DND-41 (cell line): Measurements from ENCODE around the gene RPS8.
A peak's percentile ranks its signal among the peaks of the same experiment; 100 is the strongest.
"Not testable (repeated sequence)": the region's sequence is repeated elsewhere in the genome, so short reads cannot be mapped to it uniquely, and the experiment has no call there.

Experiments
- ATAC-seq: fragments of 200-7000 bp; cut with Tn5 transposase; 3 replicates; pipeline ENCODE4 v1.9.1; 2021; ENCODE audit warnings: low read depth; ENCODE audit not compliant: insufficient read depth
- DNase-seq: peaks from one replicate; pipeline ENCODE4 v3.0.0-alpha.2; 2020
- H2AFZ ChIP-seq: 2 replicates; pipeline ENCODE4 v1.6.0; 2012; ENCODE audit warnings: low read depth, low read length
- H3K27ac ChIP-seq: 2 replicates; pipeline ENCODE4 v1.5.1; 2012; ENCODE audit warnings: low read length, inconsistent platforms
- H3K27me3 ChIP-seq: fragments of 200-600 bp; sonication (generic); 2 replicates; pipeline ENCODE4 v1.6.0; 2012; ENCODE audit warnings: low read length, mild to moderate bottlenecking, inconsistent platforms; ENCODE audit not compliant: insufficient read depth, poor library complexity
- H3K36me3 ChIP-seq: 2 replicates; pipeline ENCODE4 v1.5.1; 2012; ENCODE audit warnings: low read length, inconsistent platforms; ENCODE audit not compliant: insufficient read depth
- H3K4me1 ChIP-seq: 2 replicates; pipeline ENCODE4 v1.5.1; 2012; ENCODE audit warnings: mild to moderate bottlenecking, low read length; ENCODE audit not compliant: insufficient read depth
- H3K4me2 ChIP-seq: 2 replicates; pipeline ENCODE4 v1.6.0; 2012; ENCODE audit warnings: mild to moderate bottlenecking, moderate library complexity, low read length, inconsistent platforms; ENCODE audit not compliant: insufficient read depth
- H3K4me3 ChIP-seq, 2 experiments: fragments of 200-600 bp in 1 of 2; shearing (Covaris generic) in 1 of 2; 2 replicates each; pipeline ENCODE4 v1.5.1; 2012 to 2016; ENCODE audit warnings: inconsistent platforms in 2 of 2, low read length in 2 of 2, mild to moderate bottlenecking in 2 of 2, low read depth in 1 of 2, moderate library complexity in 1 of 2
- H3K79me2 ChIP-seq: 2 replicates; pipeline ENCODE4 v1.6.0; 2012; ENCODE audit warnings: low read length, inconsistent platforms; ENCODE audit not compliant: insufficient read depth
- H3K9ac ChIP-seq: 2 replicates; pipeline ENCODE4 v1.6.0; 2012; ENCODE audit warnings: low read depth, mild to moderate bottlenecking, inconsistent platforms, low read length, moderate library complexity
- H3K9me3 ChIP-seq: 2 replicates; pipeline ENCODE4 v1.5.1; 2012; ENCODE audit warnings: low read length, moderate library complexity, mild to moderate bottlenecking, inconsistent platforms; ENCODE audit not compliant: insufficient read depth, severe bottlenecking
- H4K20me1 ChIP-seq: 2 replicates; pipeline ENCODE4 v1.6.0; 2012; ENCODE audit warnings: low read length; ENCODE audit not compliant: insufficient read depth
- CTCF ChIP-seq: IDR thresholded peaks from 2 replicates; pipeline ENCODE4 v1.5.1; 2012; ENCODE audit warnings: borderline replicate concordance, low read length, moderate library complexity, mild to moderate bottlenecking; ENCODE audit not compliant: poor library complexity, severe bottlenecking; ENCODE audit errors: extremely low read depth
- EZH2 ChIP-seq: IDR thresholded peaks from 3 replicates; pipeline ENCODE4 v1.6.1; 2012; ENCODE audit warnings: borderline replicate concordance, low read depth, mild to moderate bottlenecking, moderate library complexity, low read length, inconsistent platforms; ENCODE audit not compliant: severe bottlenecking

Gene RPS8

DNA sequence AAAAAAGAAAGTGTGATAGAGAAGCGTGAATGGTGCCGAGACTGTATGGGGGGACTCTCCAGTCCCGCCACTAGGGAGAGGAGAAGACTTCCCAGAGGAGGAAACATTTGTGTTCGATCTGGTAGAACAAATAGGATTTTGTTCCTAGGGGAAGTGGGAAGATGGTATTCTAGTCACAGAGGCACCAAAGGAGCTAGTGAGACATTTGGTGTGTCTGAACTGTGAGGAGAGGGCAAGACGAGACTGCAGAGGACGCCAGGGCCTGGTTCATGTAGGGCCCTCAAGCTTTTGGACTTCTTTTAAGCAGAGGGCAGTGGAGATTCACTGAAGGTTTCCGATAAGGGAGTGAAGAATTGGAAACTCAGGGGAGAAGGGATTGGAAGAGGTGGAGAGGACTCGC lies 35.9 kb downstream of the RPS8 start:
- no peak overlapping the region for H3K4me2 ChIP-seq
- H3K27me3 ChIP-seq, result no peaks in the 10 kb centered on the region
- no peaks in the 10 kb centered on the region for H4K20me1 ChIP-seq
- H2AFZ ChIP-seq, result no peak overlapping the region
- H3K4me3 ChIP-seq, result no peak overlapping the region
- no peak overlapping the region for H3K27ac ChIP-seq
- DNase-seq (no peak), ATAC-seq (no peak)
- H3K4me1 ChIP-seq, result peaks cover 44% of the 10 kb centered on the region
- no peak overlapping the region for H3K9ac ChIP-seq
- no peak for TF ChIP-seq CTCF
- no peaks in the 10 kb centered on the region for H3K79me2 ChIP-seq
- no peaks in the 10 kb centered on the region for H3K36me3 ChIP-seq
- no peaks in the 10 kb centered on the region for H3K9me3 ChIP-seq

DNA sequence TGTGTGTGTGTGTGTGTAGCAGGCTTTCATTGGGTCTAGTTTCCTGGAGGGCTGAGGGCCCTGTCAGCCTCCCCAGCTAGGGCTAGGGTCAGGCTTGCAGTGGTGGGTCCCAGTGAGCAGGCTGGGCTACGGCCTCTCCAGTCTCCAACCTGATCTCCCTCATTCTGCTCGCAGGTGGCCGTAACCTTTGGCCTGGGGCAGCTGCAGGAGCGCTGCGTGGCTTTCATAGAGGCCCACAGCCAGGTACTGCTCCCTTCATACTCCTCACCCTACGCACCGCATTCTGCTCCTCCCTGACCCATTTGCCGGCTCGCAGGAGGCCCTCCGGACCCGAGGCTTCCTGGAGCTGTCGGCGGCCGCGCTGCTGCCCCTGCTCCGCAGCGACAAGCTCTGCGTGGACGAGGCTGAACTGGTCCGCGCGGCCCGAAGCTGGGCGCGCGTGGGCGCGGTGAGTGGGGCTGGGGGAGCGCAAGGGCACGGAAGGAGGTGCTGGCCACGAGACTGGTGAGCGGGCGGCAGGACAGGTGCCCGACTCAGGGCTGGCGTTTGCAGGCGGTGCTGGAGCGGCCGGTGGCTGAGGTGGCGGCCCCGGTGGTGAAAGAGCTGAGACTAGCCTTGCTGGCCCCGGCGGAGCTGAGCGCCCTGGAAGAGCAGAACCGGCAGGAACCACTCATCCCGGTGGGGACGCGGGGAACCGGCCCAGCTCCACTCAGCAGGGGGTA lies 37.6 kb downstream of the RPS8 start:
- H3K27ac ChIP-seq, result peak overlapping the region; percentile 77; the same call in 1 of the 2 replicates
- no peaks in the 10 kb centered on the region for H3K79me2 ChIP-seq
- TF ChIP-seq CTCF, result no peak
- TF ChIP-seq EZH2, result no peak
- ATAC-seq (no peak), DNase-seq (no peak)
- no peaks in the 10 kb centered on the region for H3K27me3 ChIP-seq
- H3K4me1 ChIP-seq, result peaks cover 50% of the 10 kb centered on the region
- H3K4me3 ChIP-seq, result peak overlapping the region in 1 of 2 experiments; percentile 57; a peak in 3 of 4 replicates
- no peaks in the 10 kb centered on the region for H4K20me1 ChIP-seq
- no peaks in the 10 kb centered on the region for H3K9me3 ChIP-seq
- peak overlapping the region; percentile 85 for H2AFZ ChIP-seq
- H3K4me2 ChIP-seq, result peak overlapping the region; percentile 76
- H3K36me3 ChIP-seq, result no peaks in the 10 kb centered on the region
- peak overlapping the region; percentile 63 for H3K9ac ChIP-seq

GRCh38 chr1:44815926-44816325 lies 40.6 kb downstream of the RPS8 start:
- H3K27ac ChIP-seq, H3K27me3 ChIP-seq, H3K36me3 ChIP-seq, H3K9ac ChIP-seq, H3K4me3 ChIP-seq, H4K20me1 ChIP-seq, ATAC-seq, DNase-seq, H2AFZ ChIP-seq, H3K9me3 ChIP-seq, H3K4me2 ChIP-seq, H3K79me2 ChIP-seq: not testable (repeated sequence)
- peaks cover 52% of the 10 kb centered on the region for H3K4me1 ChIP-seq

DNA sequence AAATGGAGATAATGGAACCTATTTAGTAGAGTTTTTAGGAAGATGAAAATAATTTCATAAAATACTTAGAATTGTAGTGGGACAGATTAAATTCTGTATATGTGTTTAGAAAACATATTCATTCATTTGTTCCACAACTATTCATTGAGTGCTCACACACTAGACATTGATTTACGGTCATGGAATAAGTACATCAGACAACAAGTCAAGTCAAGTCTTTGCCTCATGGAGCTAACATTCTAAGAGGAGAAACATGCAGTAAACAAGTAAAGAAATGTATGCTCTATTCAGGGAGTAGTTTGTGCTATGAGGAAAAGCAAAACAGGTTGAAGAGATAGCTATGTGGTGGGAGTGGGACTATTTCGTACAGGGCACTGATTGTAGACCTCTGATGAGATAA lies 42.0 kb downstream of the RPS8 start:
- Histone ChIP-seq H3K79me2 (no peaks in the 10 kb centered on the region), H3K4me1 (peaks cover 53% of the 10 kb centered on the region), H2AFZ (no peak overlapping the region), H4K20me1 (no peaks in the 10 kb centered on the region), H3K4me3 (no peak overlapping the region), H3K4me2 (peak overlapping the region; percentile 21; the same call in 1 of the 2 replicates), H3K36me3 (no peaks in the 10 kb centered on the region), H3K27me3 (no peaks in the 10 kb centered on the region), H3K27ac (no peak overlapping the region), H3K9me3 (no peaks in the 10 kb centered on the region), H3K9ac (no peak overlapping the region)
- TF ChIP-seq CTCF (no peak), EZH2 (no peak)
- no peak for DNase-seq
- no peak for ATAC-seq
